HG02642 (cell line): Measurements from ENCODE around the gene MARK1.

ENCODE experiments used
- ATAC-seq: cut with Tn5 transposase; IDR thresholded peaks from one replicate; pipeline ENCODE4 v1.9.1; 2021; ENCODE audit warnings: mild to moderate bottlenecking; ENCODE audit not compliant: unreplicated experiment, poor library complexity

The MARK1 gene

DNA sequence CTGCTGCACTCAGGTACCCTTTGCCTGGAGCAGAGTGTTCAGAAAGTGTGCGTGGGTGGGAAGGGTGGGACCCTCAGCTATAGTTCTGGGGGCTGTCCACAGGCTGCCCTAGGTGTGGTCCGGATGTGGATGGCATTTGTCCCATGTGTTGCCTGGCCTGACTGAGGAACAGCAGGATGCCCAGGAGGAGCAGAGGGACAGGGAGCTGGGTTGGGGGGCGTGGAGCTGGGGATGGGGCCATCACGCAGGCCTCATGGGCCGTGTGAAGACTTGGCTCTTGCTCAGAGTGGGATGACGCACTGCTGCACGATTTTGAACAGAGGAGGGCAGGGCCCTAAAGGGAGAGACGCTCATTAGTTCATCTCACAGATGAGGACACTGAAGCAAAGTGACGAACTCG, 179.2 kb downstream of the MARK1 start:
- ATAC-seq = no peak

DNA sequence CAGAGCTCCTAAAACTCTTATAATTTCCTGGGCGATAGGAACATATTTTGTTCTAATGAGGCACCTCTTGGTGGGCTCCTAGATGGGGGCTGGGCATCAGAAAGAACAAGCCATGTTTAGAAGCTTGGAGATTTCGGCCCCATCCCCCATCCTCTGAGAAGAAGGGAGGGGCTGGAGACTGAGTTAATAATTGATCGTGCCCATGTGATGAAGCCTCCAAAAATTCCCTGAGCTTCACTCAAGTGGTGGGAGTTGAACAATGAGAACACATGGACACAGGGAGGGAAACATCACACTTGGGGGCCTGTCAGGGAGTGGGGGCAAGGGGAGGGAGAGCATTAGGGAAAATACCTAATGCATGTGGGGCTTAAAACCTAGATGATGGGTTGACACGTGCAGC, 180.3 kb downstream of the MARK1 start:
- ATAC-seq = no peak

DNA sequence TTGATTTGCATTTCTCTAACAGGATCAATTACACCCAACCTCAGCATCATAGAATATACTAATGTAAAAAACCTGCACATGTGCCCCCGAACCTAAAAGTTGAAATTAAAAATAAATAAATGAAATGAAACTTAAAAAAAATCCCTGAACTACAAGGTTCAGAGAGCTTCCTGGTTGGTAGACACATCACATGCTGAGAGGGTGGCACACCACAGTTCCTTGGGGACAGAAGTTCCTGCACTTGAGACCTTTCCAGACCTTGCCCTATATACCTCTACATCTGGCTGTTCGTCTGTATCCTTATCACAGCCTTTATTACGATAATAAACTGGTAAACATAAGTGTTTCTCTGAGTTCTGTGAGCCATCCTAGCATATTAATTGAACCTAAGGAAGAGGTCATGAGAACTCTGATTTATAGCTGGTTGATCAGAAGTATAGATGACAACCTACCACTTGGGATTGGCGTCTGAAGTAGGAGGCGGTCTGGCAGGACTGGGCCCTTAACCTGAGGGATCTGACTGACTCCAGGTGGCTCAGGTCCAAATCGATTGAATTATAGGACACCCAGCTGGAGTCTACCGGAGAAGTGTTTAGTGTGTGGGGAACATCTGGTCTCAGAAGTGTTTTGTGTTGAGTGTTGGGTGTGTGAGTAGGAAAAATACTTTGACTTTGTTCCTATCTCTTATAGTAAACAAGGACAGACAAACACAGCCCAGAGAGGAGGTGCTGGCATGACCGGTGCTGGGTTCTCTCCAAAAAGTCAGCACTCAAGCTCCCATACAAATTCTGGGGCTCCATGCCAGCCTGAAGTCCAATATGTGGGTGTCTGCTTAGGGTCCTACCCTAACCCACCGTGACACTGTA, 181.2 kb downstream of the MARK1 start:
- ATAC-seq = no peak

DNA sequence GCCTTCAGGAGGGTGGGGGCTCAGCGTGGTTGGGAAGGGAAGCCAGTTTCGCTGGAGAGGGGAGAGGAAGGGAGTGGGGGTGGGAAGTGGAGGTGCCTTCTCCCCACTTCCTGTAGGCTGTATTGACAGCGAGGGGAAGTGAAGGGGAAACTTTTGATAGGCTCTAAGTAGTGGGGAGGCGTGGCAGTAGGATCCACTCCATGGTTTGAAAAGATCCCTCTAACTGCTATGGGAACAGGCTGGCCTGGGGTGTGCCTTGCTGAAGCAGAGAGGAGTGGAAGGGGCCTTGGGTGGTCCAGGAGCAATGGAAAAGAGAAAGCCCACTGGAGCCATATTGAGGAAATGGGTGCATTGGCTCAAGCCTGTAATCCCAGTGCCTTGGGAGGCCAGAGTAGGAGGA, 182.4 kb downstream of the MARK1 start:
- no peak for ATAC-seq

DNA sequence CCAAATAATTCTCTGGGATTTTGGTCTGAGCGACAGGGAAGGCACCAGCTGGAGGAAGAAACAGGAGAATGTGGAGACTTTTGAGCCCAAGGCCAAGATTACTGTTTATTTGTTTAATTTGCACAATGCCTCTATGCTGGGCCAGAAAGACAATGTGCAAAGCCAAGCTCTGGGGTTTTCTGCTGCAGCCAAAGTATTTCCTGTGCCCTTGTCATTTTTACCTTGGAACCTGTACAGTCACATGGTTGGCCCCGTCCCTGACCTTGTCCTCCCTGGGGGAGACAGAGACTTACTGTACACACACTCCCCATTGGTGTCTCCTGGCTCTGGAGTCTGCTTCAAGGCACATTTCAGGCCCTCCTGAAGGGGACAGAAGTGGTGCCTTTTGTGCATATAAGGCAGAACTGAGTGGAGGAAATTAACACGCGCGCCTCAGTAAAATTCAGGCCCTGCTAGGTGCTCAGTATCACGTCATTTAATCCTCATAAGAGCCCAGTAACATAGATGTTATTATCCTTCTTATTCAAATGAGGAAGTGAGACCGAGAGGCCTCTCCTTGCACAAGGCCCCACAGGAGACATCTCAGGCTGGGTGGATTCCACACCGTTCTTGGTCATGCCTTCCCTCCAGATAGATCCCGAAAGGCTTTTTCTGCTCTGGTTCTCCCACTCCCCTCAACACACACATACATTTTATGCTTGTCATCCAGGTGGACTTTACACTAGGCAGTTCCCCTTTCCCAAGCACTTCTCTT, 183.3 kb downstream of the MARK1 start:
- peak; percentile 79 for ATAC-seq
